ENCODE data around the gene PFN1. TPM values are rescaled to one million over a fixed set of nuclear protein-coding genes. Genes with fewer than 3 reads are reported as not detected.

PFN1 gene
- total and polyA plus RNA-seq, 2 of the 8 experiments (the other 6 are each of a cell fraction or from before 2014, with no cell fraction given) = 1,355 to 1,949 TPM

GRCh38 chr17:4939546-4939795 is 8.9 kb downstream of the PFN1 start:
- H3K4me3 ChIP-seq (ENCODE audit: extremely low read depth in 1 of 4, insufficient read depth in 2 of 4, low read depth in 3 of 4, low read length in 4 of 4) = peak overlapping the region; percentile 85 to 94 (median 90)
- H4K5ac ChIP-seq (ENCODE audit: insufficient read length, low read depth, low read length) = peak overlapping the region; percentile 73
- peak overlapping the region; percentile 41 for H3K18ac ChIP-seq (ENCODE audit: extremely low read depth, low read length)
- no peak for FAIRE-seq
- H3K23ac ChIP-seq (ENCODE audit: insufficient read length) = no peak overlapping the region
- peaks cover 19% of the 10 kb centered on the region for H3K23me2 ChIP-seq (ENCODE audit: low read depth, low read length)
- H3K79me1 ChIP-seq (ENCODE audit: low read depth, low read length) = peaks cover 9% of the 10 kb centered on the region
- H4K8ac ChIP-seq (ENCODE audit: extremely low read depth, insufficient read depth, low read length) = peak overlapping the region; percentile 92
- H3K4me2 ChIP-seq (ENCODE audit: insufficient read depth in 1 of 2, low read depth in 2 of 2, low read length in 2 of 2) = peak overlapping the region; percentile 93 to 96
- no peak overlapping the region for H4K91ac ChIP-seq (replicated peaks; ENCODE audit: insufficient read length, low read length)
- H3K27ac ChIP-seq (ENCODE audit: low read depth, low read length) = peak overlapping the region; percentile 88
- H2AK5ac ChIP-seq (ENCODE audit: low read depth, low read length) = no peak overlapping the region; the same call in 1 of the 2 replicates
- H3K9me3 ChIP-seq (ENCODE audit: insufficient read depth in 2 of 2, low read depth in 1 of 2, low read length in 1 of 2) = no peaks in the 10 kb centered on the region
- H2BK15ac ChIP-seq (ENCODE audit: low read length) = no peak overlapping the region
- H3K36me3 ChIP-seq (ENCODE audit: control insufficient read depth in 2 of 4, insufficient read depth in 4 of 4, low read length in 3 of 4) = peaks cover 15 to 30% (median 23%) of the 10 kb centered on the region in 4 experiments
- H2BK5ac ChIP-seq (ENCODE audit: low read depth, low read length) = peak overlapping the region; percentile 97
- H3K14ac ChIP-seq (ENCODE audit: insufficient read length) = no peak overlapping the region
- peak overlapping the region; percentile 0 for H3K4ac ChIP-seq (replicated peaks; ENCODE audit: insufficient read length, low read depth, low read length)
- peak overlapping the region; percentile 50 for H3K56ac ChIP-seq (replicated peaks; ENCODE audit: insufficient read length, low read depth, low read length)
- CTCF ChIA-PET (ENCODE audit: partially characterized antibody) = interaction anchor here (0.9 to 5.9 kb wide), 13 partner anchors 10 to 60 kb away, joined by 3 to 26 read pairs (median 4); partner anchors contain the start of genes CHRNE, ENO3 and SPAG7
- H2AFZ ChIP-seq (ENCODE audit: low read length) = no peak overlapping the region
- H2BK12ac ChIP-seq (ENCODE audit: low read depth, low read length) = no peak overlapping the region
- peaks cover 0 to 6% of the 10 kb centered on the region in 2 experiments for H4K20me1 ChIP-seq (replicated peaks in 1 of 2; ENCODE audit: control insufficient read depth in 1 of 2, insufficient read depth in 2 of 2, low read length in 2 of 2)
- H2BK20ac ChIP-seq (ENCODE audit: low read length) = no peak overlapping the region
- DNase-seq (ENCODE audit: low read depth in 1 of 2, low spot score in 2 of 2) = no peak
- peak overlapping the region; percentile 68 to 93 (median 86) for H3K9ac ChIP-seq (replicated peaks in 1 of 4; ENCODE audit: extremely low read depth in 1 of 4, low read depth in 3 of 4, low read length in 3 of 4)
- TF ChIP-seq POU5F1 (IDR thresholded peaks at IDR 0.05; ENCODE audit: low read depth, low read length) = no peak
- TF ChIP-seq POLR2AphosphoS5 (IDR thresholded peaks at IDR 0.05; ENCODE audit: low read depth, low read length) = no peak
- TF ChIP-seq TAF1 (IDR thresholded peaks at IDR 0.05; ENCODE audit: low read depth, low read length) = no peak
- TF ChIP-seq TAF7 (optimal IDR thresholded peaks at IDR 0.05; ENCODE audit: borderline replicate concordance, low read depth, low read length) = no peak
- TF ChIP-seq CTBP2 (IDR thresholded peaks at IDR 0.05; ENCODE audit: borderline replicate concordance, insufficient read depth, insufficient read length, low read length) = no peak
- 0 out of 2 replicates have a peak, but pooled peaks have one; percentile 3 for TF ChIP-seq CREB1 (IDR thresholded peaks at IDR 0.05)
- TF ChIP-seq RAD21 (IDR thresholded peaks at IDR 0.05 in 1 of 2, conservative IDR thresholded peaks at IDR 0.05 in 1 of 2; ENCODE audit: low read depth in 2 of 2, low read length in 2 of 2) = no peak
- peak; percentile 48; the same call in 1 of the 2 replicates for TF ChIP-seq CEBPB (IDR thresholded peaks at IDR 0.05; ENCODE audit: low read depth, low read length)
- TF ChIP-seq TBP (IDR thresholded peaks at IDR 0.05; ENCODE audit: low read depth, low read length) = no peak
- no peak for TF ChIP-seq RXRA (IDR thresholded peaks at IDR 0.05; ENCODE audit: insufficient read depth, low read depth, low read length)
- peak; percentile 22 for TF ChIP-seq ASH2L (IDR thresholded peaks at IDR 0.05; ENCODE audit: low read length)
- no peak for TF ChIP-seq MAX (IDR thresholded peaks at IDR 0.05)
- no peak for TF ChIP-seq JUN (IDR thresholded peaks at IDR 0.05; ENCODE audit: low read depth, low read length)
- 1% methylated on average over 16 of the region's 16 CpGs; no CpG with 5 or more reads in 1 of the 2 experiments for WGBS, 2 experiments (ENCODE audit: extremely low coverage in 1 of 2, insufficient coverage in 1 of 2, insufficient read length in 1 of 2, insufficient replicate concordance in 2 of 2, low coverage in 1 of 2, low lambda C conversion rate in 2 of 2, missing lambda C conversion rate in 1 of 2)
- no peak overlapping the region for H2BK120ac ChIP-seq (replicated peaks; ENCODE audit: low read depth, low read length)
- peaks cover 0 to 34% of the 10 kb centered on the region in 2 experiments; a peak in 3 of 4 replicates for H3K79me2 ChIP-seq (ENCODE audit: control insufficient read depth in 1 of 2, insufficient read depth in 2 of 2, low read length in 2 of 2)
- peaks cover 0 to 11% (median 6%) of the 10 kb centered on the region in 4 experiments; a peak in 5 of 7 replicates for H3K4me1 ChIP-seq (replicated peaks in 1 of 4; ENCODE audit: control insufficient read depth in 3 of 4, insufficient read depth in 4 of 4, low read length in 3 of 4)
- POLR2A ChIA-PET (ENCODE audit: partially characterized antibody) = interaction anchor here (0.9 to 27.4 kb wide), 19 partner anchors 11 to 215 kb away, joined by 3 to 987 read pairs (median 9); partner anchors contain the start of genes C17orf107, CAMTA2, CHRNE and ENO3
- no peaks in the 10 kb centered on the region for H3K27me3 ChIP-seq (replicated peaks in 1 of 4; ENCODE audit: control insufficient read depth in 3 of 4, extremely low read depth in 1 of 4, insufficient read depth in 3 of 4, low read length in 3 of 4)

All from H1 (cell line).